Hindlimb muscle (tissue), 1 donor: Measurements from ENCODE around the gene RAVER2. TPM values are rescaled to one million over a fixed set of nuclear protein-coding genes. Genes with fewer than 3 reads are reported as not detected.
"Not testable (repeated sequence)": the region's sequence is repeated elsewhere in the genome, so short reads cannot be mapped to it uniquely, and the experiment has no call there.

Experiments
- DNase-seq: peaks from one replicate; pipeline ENCODE4 v3.0.0-alpha.2; 2013
- polyA plus RNA-seq: library from polyadenylated mRNA; unstranded; fragments of 120-200 nt; gene quantifications from one replicate; pipeline ENCODE4 v1.2.1, GENCODE V29; 2013; ENCODE audit not compliant: insufficient read length

RAVER2 gene
- 19.6 TPM for polyA plus RNA-seq

DNA sequence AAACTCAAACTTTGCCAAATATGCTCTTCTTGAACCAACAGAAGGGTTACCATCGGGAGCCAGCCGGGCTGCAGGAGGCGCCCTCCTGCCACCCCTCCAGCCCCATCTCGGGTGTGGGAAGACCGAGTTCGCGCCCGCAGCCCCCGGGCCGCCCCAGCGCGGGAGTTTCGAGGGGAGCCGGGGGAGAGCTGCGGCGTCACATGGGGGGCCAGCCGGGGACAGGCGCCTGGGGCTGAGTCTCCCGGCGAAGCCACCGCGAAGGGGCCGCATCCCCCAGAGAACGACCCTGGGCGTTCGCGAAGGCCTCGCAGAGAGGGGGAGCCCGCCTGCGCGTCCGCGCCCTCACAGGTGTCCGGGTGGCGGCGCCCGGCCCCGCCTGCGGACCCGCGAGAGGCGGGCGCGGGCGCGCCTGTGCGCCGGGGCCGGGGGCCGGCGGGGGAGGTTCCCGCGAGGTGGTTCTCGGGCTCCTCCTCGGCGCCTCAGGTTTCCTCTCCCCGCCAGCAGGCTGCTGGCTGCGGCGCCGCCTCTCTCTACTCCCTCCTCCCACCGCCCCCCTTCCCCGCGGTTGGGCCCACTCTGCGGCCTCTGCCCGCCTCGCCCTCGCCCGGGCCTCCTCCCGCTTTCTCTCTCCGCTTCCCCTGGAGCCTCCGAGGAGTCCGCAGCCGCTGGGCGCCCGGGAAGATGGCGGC lies at the start of gene RAVER2:
RAVER2 (plus strand) TSS at position 584 of the 689 bp plus-strand sequence; CDS start at position 682, 98 bp downstream.
- DNase-seq = peak; percentile 85

DNA sequence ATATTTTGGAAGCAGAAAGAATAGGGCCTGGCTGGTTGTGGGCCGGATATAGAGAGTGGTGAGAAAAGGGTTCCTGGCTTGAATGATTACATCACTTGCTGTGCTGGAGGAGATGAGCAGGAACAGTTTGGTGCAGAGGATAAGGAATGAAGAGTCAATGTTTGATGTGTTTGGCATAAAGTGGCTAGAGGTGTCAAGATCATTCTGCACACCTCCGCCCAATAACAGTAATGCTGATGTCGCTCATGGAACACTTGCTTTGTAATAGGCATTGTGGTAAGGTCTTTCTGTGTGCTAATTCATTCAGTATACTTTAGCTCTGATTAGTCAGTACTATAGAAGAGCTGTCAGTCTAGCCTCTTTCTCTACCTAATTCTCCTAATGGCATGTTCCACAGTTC lies 48.0 kb upstream of the RAVER2 start:
- no peak for DNase-seq

- no peak for DNase-seq
These were observed 45.5 kb upstream of the RAVER2 start for GRCh38 chr1:64699327-64699726.

- no peak for DNase-seq
These were observed 43.8 kb upstream of the RAVER2 start for GRCh38 chr1:64701071-64701470.

GRCh38 chr1:64701886-64702285 lies 43.0 kb upstream of the RAVER2 start:
- DNase-seq = no peak

DNA sequence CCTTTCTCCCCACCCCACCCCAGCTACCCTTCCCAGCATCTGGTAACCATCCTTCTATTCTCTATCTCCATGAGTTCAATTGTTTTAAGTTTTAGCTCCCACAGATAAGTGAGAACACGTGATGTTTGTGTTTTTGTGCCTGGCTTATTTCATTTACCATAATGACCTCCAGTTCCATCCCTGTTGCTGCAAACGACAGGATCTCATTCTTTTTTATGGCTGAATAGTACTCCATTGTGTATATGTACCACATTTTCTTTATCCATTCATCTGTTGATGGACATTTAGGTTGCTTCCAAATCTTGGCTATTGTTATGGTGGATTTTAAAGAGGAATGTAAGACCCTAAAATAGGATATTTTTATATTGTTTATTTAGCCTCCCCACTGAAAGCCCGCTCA lies 42.2 kb upstream of the RAVER2 start:
- not testable (repeated sequence) for DNase-seq

- no peak for DNase-seq
These were observed 41.3 kb upstream of the RAVER2 start for GRCh38 chr1:64703600-64703999.

GRCh38 chr1:64705591-64705990 lies 39.3 kb upstream of the RAVER2 start:
- DNase-seq = no peak

- DNase-seq = no peak
These were observed 33.6 kb upstream of the RAVER2 start for GRCh38 chr1:64711266-64711665.

DNA sequence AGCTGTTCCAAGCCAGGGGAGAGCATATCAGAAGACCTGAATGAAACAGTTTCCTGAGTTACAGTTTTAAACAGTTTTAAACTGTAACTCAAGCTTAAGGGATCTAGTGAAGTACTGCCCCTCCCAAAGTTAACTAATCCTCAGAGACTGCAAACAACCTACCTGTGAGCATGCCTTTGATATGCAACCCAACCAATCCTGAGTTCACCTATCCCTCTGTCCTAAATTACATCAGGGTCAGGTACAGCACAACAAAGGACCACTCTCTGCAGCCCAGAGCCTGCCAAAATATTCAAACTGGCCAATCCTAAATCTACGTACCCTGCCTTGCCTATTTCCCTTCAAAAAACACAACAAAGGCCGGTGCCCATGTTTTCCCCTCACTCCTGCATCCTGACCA lies 32.8 kb upstream of the RAVER2 start:
- DNase-seq = no peak

DNA sequence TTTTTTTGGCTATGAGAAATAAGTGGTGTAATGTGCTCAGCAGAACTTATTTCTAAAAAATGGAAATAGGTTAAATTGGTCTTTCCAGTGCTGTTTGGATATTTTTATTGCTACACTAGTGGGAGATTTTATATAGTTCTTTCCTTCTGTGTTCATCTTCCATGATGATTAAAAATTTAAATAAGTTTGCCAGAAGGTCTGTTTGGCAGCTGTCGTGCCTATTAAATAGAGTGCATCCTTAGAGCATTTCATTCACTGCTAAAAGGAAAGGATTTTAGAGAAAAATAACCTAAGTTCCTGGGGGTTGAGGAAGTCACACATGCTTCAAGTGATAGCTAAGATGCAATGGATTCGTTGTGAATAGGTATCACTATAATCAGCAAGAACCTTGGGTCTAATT lies 29.7 kb upstream of the RAVER2 start:
- peak; percentile 29 for DNase-seq

DNA sequence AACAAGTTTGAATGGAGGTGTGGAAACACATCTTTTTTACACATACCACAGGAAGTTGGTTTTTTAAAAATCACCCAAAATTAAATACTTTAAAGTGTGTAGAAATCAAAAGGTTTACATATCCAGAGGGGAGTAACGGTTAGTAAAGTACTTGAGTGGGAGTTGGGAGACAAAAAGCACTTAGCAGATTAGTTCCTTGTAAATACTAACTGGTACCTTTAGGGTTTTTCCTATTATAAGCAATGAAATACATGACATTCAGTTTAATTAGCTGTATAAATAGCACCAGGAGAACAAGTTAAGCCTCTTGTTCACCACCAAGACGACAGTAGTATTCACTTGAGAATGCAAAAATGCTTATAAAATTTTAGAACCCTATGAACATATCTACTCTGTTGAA lies 23.7 kb upstream of the RAVER2 start:
- no peak for DNase-seq

- DNase-seq = no peak
These were observed 23.2 kb upstream of the RAVER2 start for GRCh38 chr1:64721576-64722145.

DNA sequence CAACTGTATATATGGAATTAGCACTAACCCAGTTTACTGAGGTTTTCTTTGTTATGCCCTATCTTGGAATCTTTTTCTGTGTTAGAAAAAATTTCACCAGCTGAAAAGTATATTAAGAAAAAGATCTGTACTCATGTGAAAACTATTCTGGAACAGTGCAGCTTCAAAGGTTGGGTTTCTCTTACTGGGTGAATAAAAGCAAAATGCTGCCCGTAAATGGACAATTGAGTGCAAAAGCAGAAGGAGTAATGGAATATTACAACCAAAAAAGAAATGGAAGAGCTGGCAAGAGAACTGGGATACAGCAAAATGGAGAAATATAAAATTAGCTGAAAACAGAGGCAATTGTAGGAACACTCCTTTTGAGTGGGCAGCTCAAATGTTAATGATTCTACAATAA lies 17.0 kb upstream of the RAVER2 start:
- peak; percentile 59 for DNase-seq

DNA sequence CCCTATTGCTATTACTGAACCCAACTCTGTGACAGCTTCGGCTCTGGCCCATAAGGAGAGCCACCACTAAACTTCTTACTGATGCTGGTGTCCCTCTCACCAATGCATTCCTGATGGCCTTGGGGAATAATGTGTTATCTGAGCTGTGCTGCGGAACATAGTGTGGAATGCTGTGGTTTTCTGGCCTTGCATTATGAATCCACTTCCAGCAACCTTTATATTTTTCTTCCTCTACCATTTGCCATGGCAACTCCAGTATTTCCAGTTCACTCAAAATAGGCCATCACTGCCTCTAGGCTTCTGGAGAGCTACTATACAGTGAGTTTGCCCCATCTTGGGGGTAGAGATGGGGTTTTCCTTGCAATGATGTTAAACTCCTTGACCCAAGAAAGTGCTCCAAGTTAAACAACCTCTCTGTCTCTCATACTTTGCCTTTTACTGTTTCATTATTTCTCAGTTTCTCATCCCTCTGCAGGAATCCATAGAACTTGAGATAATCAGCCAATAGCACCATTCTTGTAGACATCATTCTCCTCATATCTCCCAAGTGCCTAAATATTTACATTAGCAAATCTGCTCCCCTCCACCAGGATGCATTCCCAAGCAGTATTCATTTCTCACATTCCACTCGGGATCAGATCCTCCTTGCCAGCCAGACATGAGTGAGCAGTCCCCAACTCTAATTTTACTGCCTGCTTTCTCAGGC lies 11.1 kb upstream of the RAVER2 start:
- no peak for DNase-seq

GRCh38 chr1:64734287-64734652 lies 10.6 kb upstream of the RAVER2 start:
- no peak for DNase-seq

- DNase-seq = not testable (repeated sequence)
These were observed 4.2 kb upstream of the RAVER2 start for GRCh38 chr1:64740687-64741086.

DNA sequence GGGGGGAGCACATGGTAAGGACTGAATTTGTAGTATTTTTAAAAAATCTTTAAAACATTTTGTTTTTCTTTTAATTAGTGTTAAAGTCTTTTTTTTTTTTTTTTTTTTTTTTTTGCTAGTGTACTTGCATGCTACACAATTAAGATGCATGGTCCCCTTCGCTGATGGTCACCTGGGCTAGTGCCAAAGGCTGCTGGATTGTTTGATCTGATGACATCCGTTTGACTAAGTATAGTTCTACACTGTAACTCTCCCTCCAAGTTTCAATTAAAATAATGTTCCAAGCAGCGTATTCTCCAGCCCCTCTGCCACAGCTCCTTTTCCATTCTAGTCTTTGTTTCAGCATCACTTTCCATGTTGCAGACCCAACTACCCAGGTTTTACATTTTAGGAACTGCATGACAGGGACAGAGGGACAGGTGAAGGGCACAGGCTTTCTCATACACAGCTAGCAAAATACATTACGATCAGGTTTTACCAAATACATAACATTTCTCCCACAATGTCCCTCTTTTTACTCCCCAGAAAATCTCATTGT lies 852 bp upstream of the RAVER2 start:
- DNase-seq = no peak

- DNase-seq = peak; percentile 51
These were observed 508 bp downstream of the RAVER2 start for GRCh38 chr1:64745181-64745985.

- DNase-seq = no peak
These were observed 1.4 kb downstream of the RAVER2 start for GRCh38 chr1:64745986-64746940.

- DNase-seq = no peak
These were observed 3.3 kb downstream of the RAVER2 start for GRCh38 chr1:64748222-64748621.

GRCh38 chr1:64748706-64749105 lies 3.8 kb downstream of the RAVER2 start:
- DNase-seq = no peak
